HepG2 (cell line): ENCODE results near the gene CELF4. TPM values are rescaled to one million over a fixed set of nuclear protein-coding genes. Genes with fewer than 3 reads are reported as not detected.

Experiments
- DMAP1 ChIP-seq: IDR thresholded peaks from 2 replicates; pipeline ENCODE4 v1.6.1; 2016
- MAF1 ChIP-seq: sonication (generic); formaldehyde crosslinking; IDR thresholded peaks from 2 replicates; pipeline ENCODE4 v1.5.0; 2020; ENCODE audit warnings: missing genetic modification reagents, borderline replicate concordance
- MLXIP ChIP-seq: sonication (generic); formaldehyde crosslinking; IDR thresholded peaks from 2 replicates; pipeline ENCODE4 v1.9.0; 2021; ENCODE audit warnings: missing genetic modification reagents, borderline replicate concordance
- NCOA5 ChIP-seq: sonication (generic); formaldehyde crosslinking; IDR thresholded peaks from 2 replicates; pipeline ENCODE4 v1.4.0; 2020; ENCODE audit warnings: missing genetic modification reagents
- NFAT5 ChIP-seq: sonication (generic); formaldehyde crosslinking; IDR thresholded peaks from 2 replicates; pipeline ENCODE4 v1.4.0; 2020; ENCODE audit warnings: missing genetic modification reagents
- RFXAP ChIP-seq: sonication (generic); formaldehyde crosslinking; IDR thresholded peaks from 2 replicates; pipeline ENCODE4 v1.4.0; 2020; ENCODE audit warnings: missing genetic modification reagents, borderline replicate concordance
- XBP1 ChIP-seq: sonication (generic); formaldehyde crosslinking; IDR thresholded peaks from 2 replicates; pipeline ENCODE4 v1.5.0; 2020; ENCODE audit warnings: missing genetic modification reagents
- ZBTB10 ChIP-seq: sonication (generic); formaldehyde crosslinking; IDR thresholded peaks from 2 replicates; pipeline ENCODE4 v1.4.0; 2020; ENCODE audit warnings: missing genetic modification reagents, borderline replicate concordance
- ZFP1 ChIP-seq: IDR thresholded peaks from 2 replicates; pipeline ENCODE4 v1.6.1; 2016
- ZFP37 ChIP-seq: sonication (generic); formaldehyde crosslinking; IDR thresholded peaks from 2 replicates; pipeline ENCODE4 v1.4.0; 2020; ENCODE audit warnings: missing genetic modification reagents, borderline replicate concordance
- ZNF205 ChIP-seq: IDR thresholded peaks from 2 replicates; pipeline ENCODE4 v1.6.1; 2018; ENCODE audit warnings: missing biosample characterization, missing genetic modification reagents
- ZNF691 ChIP-seq: sonication (generic); formaldehyde crosslinking; IDR thresholded peaks from 2 replicates; pipeline ENCODE4 v1.4.0; 2020; ENCODE audit warnings: missing genetic modification reagents, low read depth, mild to moderate bottlenecking, borderline replicate concordance
- ZNF710 ChIP-seq: sonication (generic); formaldehyde crosslinking; IDR thresholded peaks from 2 replicates; pipeline ENCODE4 v1.5.0; 2020; ENCODE audit warnings: mild to moderate bottlenecking, missing genetic modification reagents, borderline replicate concordance
- ZNF841 ChIP-seq: sonication (generic); formaldehyde crosslinking; IDR thresholded peaks from 2 replicates; pipeline ENCODE4 v1.8.1; 2023; ENCODE audit warnings: missing genetic modification reagents, borderline replicate concordance
- ZSCAN21 ChIP-seq: sonication (generic); formaldehyde crosslinking; IDR thresholded peaks from 2 replicates; pipeline ENCODE4 v1.8.0; 2022; ENCODE audit warnings: mild to moderate bottlenecking, missing genetic modification reagents, moderate library complexity, borderline replicate concordance
- polyA plus RNA-seq, 8 experiments: library from polyadenylated mRNA; depleted of rRNA in 3 of 8; stranded (reverse) in 7 of 8; unstranded in 1 of 8; fragments of >200 nt; fragmentation: Illumina TruSeq in 4 of 8; extraction: Trizol in 4 of 8; gene quantifications; 2 replicates each; pipeline versions ENCODE4 v1.2.1 to v1.2.3, GENCODE V29; 2011 to 2016; ENCODE audit warnings: low read depth in 4 of 8, missing spikeins in 1 of 8, mixed read lengths in 1 of 8; ENCODE audit not compliant: insufficient read depth in 1 of 8
- total RNA-seq, 5 experiments: library from RNA; depleted of rRNA; stranded (reverse); fragments of >200 nt; fragmentation: Illumina TruSeq; extraction: Trizol; gene quantifications; 2 replicates each; pipeline ENCODE4 v1.2.3, GENCODE V29; 2016; ENCODE audit warnings: low read depth in 1 of 5

The CELF4 gene
- total and polyA plus RNA-seq, 2 of the 13 experiments (the other 11 are each of a cell fraction or from before 2014, with no cell fraction given) = not detected

- TF ChIP-seq RFXAP (CRISPR knock-in tag) (peak; percentile 99), ZSCAN21 (CRISPR knock-in tag) (peak; percentile 100), ZFP37 (CRISPR knock-in tag) (peak; percentile 100), ZNF710 (CRISPR knock-in tag) (peak; percentile 96), MLXIP (CRISPR knock-in tag) (peak; percentile 99), NFAT5 (peak; percentile 100), ZNF691 (CRISPR knock-in tag) (peak; percentile 99), ZBTB10 (CRISPR knock-in tag) (peak; percentile 99), DMAP1 (CRISPR knock-in tag) (peak; percentile 93), ZFP1 (CRISPR knock-in tag) (peak; percentile 99), NCOA5 (CRISPR knock-in tag) (peak; percentile 99), XBP1 (peak; percentile 100), ZNF205 (CRISPR knock-in tag) (peak; percentile 99), MAF1 (peak; percentile 100), ZNF841 (peak; percentile 99)
Measured at GRCh38 chr18:37270038-37270665, 295.4 kb downstream of the CELF4 start (continued).
